ENCODE data around the gene ZSWIM9.

ZSWIM9 gene

GRCh38 chr19:48169939-48170803, at the start of gene ZSWIM9, which contains the start of gene LIG1:
Gene ZSWIM9, plus strand, starts transcription at chr19:48170680. Its CDS starts 1,123 bp downstream, at chr19:48171803.
Gene LIG1, minus strand, starts transcription at chr19:48170344. Its CDS starts 4,778 bp downstream, at chr19:48165566.
- peak; percentile 95 to 98 (median 98) for DNase-seq

- DNase-seq: no peak
Observed at GRCh38 chr19:48121066-48121465, 49.4 kb upstream of the ZSWIM9 start.

GRCh38 chr19:48121909-48122371, 48.5 kb upstream of the ZSWIM9 start:
- peak; percentile 49 to 73 (median 61) for DNase-seq

GRCh38 chr19:48122421-48122820, 48.1 kb upstream of the ZSWIM9 start:
- DNase-seq: no peak

GRCh38 chr19:48123907-48124651, 46.4 kb upstream of the ZSWIM9 start:
- peak; percentile 55 to 82 (median 72) for DNase-seq

- DNase-seq: no peak
Observed at GRCh38 chr19:48127561-48127960, 42.9 kb upstream of the ZSWIM9 start.

- no peak for DNase-seq
Observed at GRCh38 chr19:48133094-48133493, 37.4 kb upstream of the ZSWIM9 start.

- DNase-seq: peak in 1 of 3 donors; percentile 25
Observed at GRCh38 chr19:48135411-48135810, 35.1 kb upstream of the ZSWIM9 start.

- DNase-seq: no peak
Observed at GRCh38 chr19:48136547-48136946, 33.9 kb upstream of the ZSWIM9 start.

- DNase-seq: no peak
Observed at GRCh38 chr19:48137411-48137810, 33.1 kb upstream of the ZSWIM9 start.

GRCh38 chr19:48139053-48139452, 31.4 kb upstream of the ZSWIM9 start:
- no peak for DNase-seq

- DNase-seq: peak in 1 of 3 donors; percentile 17
Observed at GRCh38 chr19:48147597-48148175, 22.8 kb upstream of the ZSWIM9 start.

- no peak for DNase-seq
Observed at GRCh38 chr19:48148576-48148975, 21.9 kb upstream of the ZSWIM9 start.

- DNase-seq: no peak
Observed at GRCh38 chr19:48149430-48149829, 21.1 kb upstream of the ZSWIM9 start.

GRCh38 chr19:48152551-48152950, 17.9 kb upstream of the ZSWIM9 start:
- peak; percentile 69 to 81 (median 75) for DNase-seq

- no peak for DNase-seq
Observed at GRCh38 chr19:48154003-48154402, 16.5 kb upstream of the ZSWIM9 start.

- DNase-seq: no peak
Observed at GRCh38 chr19:48158210-48158790, 12.2 kb upstream of the ZSWIM9 start.

- no peak for DNase-seq
Observed at GRCh38 chr19:48168689-48169088, 1.8 kb upstream of the ZSWIM9 start.

GRCh38 chr19:48169578-48169938, 922 bp upstream of the ZSWIM9 start:
- DNase-seq: peak; percentile 73 to 93 (median 83)

GRCh38 chr19:48170817-48171347, 402 bp downstream of the ZSWIM9 start:
- no peak for DNase-seq

- DNase-seq: no peak
Observed at GRCh38 chr19:48171710-48172109, 1.2 kb downstream of the ZSWIM9 start.

GRCh38 chr19:48174445-48175030, 4.1 kb downstream of the ZSWIM9 start:
- DNase-seq: no peak

Measured in suppressor macrophage treated with lipopolysaccharide for 1 hour (primary cell).